GM21528 (cell line): ENCODE measurements around the gene RMND5B.
"Not testable (repeated sequence)": the region's sequence is repeated elsewhere in the genome, so short reads cannot be mapped to it uniquely, and the experiment has no call there.

Experiments
- ATAC-seq: cut with Tn5 transposase; IDR thresholded peaks from one replicate; pipeline ENCODE4 v1.9.1; 2021; ENCODE audit warnings: mild to moderate bottlenecking, moderate library complexity; ENCODE audit not compliant: unreplicated experiment, low FRiP score

RMND5B gene

GRCh38 chr5:178130576-178131445 lies at the start of gene RMND5B:
Gene RMND5B, plus strand, starts transcription at chr5:178131014. Its CDS starts 7,106 bp downstream, at chr5:178138120.
- peak; percentile 89 for ATAC-seq

- no peak for ATAC-seq
Measured at GRCh38 chr5:178081571-178082243, 49.1 kb upstream of the RMND5B start.

- no peak for ATAC-seq
Measured at GRCh38 chr5:178083922-178084321, 46.9 kb upstream of the RMND5B start.

GRCh38 chr5:178085316-178085715 lies 45.5 kb upstream of the RMND5B start:
- ATAC-seq, result no peak

- ATAC-seq, result no peak
Measured at GRCh38 chr5:178086266-178086665, 44.5 kb upstream of the RMND5B start.

GRCh38 chr5:178087199-178087598 lies 43.6 kb upstream of the RMND5B start:
- ATAC-seq, result not testable (repeated sequence)

GRCh38 chr5:178090856-178091255 lies 40.0 kb upstream of the RMND5B start:
- ATAC-seq, result no peak

GRCh38 chr5:178093134-178093533 lies 37.7 kb upstream of the RMND5B start:
- ATAC-seq, result no peak

GRCh38 chr5:178094345-178094744 lies 36.5 kb upstream of the RMND5B start:
- ATAC-seq, result no peak

- no peak for ATAC-seq
Measured at GRCh38 chr5:178098685-178099084, 32.1 kb upstream of the RMND5B start.

GRCh38 chr5:178103612-178104011 lies 27.2 kb upstream of the RMND5B start:
- no peak for ATAC-seq

GRCh38 chr5:178104492-178104891 lies 26.3 kb upstream of the RMND5B start:
- ATAC-seq, result no peak

- ATAC-seq, result no peak
Measured at GRCh38 chr5:178106086-178106485, 24.7 kb upstream of the RMND5B start.

GRCh38 chr5:178106556-178107239 lies 24.1 kb upstream of the RMND5B start:
- ATAC-seq, result no peak

GRCh38 chr5:178107756-178108310 lies 23.0 kb upstream of the RMND5B start:
- ATAC-seq, result no peak

- no peak for ATAC-seq
Measured at GRCh38 chr5:178108446-178108845, 22.4 kb upstream of the RMND5B start.

- no peak for ATAC-seq
Measured at GRCh38 chr5:178108966-178109365, 21.8 kb upstream of the RMND5B start.

GRCh38 chr5:178110511-178110910 lies 20.3 kb upstream of the RMND5B start:
- no peak for ATAC-seq

GRCh38 chr5:178111925-178112324 lies 18.9 kb upstream of the RMND5B start:
- ATAC-seq, result no peak

- ATAC-seq, result no peak
Measured at GRCh38 chr5:178112545-178112944, 18.3 kb upstream of the RMND5B start.
